NCI-H226 (cell line): ENCODE data around the gene SP110.
"Not testable (repeated sequence)": the region's sequence is repeated elsewhere in the genome, so short reads cannot be mapped to it uniquely, and the experiment has no call there.

Experiments
- DNase-seq: peaks from one replicate; pipeline ENCODE4 v3.0.0-alpha.2; 2015

The SP110 gene

DNA sequence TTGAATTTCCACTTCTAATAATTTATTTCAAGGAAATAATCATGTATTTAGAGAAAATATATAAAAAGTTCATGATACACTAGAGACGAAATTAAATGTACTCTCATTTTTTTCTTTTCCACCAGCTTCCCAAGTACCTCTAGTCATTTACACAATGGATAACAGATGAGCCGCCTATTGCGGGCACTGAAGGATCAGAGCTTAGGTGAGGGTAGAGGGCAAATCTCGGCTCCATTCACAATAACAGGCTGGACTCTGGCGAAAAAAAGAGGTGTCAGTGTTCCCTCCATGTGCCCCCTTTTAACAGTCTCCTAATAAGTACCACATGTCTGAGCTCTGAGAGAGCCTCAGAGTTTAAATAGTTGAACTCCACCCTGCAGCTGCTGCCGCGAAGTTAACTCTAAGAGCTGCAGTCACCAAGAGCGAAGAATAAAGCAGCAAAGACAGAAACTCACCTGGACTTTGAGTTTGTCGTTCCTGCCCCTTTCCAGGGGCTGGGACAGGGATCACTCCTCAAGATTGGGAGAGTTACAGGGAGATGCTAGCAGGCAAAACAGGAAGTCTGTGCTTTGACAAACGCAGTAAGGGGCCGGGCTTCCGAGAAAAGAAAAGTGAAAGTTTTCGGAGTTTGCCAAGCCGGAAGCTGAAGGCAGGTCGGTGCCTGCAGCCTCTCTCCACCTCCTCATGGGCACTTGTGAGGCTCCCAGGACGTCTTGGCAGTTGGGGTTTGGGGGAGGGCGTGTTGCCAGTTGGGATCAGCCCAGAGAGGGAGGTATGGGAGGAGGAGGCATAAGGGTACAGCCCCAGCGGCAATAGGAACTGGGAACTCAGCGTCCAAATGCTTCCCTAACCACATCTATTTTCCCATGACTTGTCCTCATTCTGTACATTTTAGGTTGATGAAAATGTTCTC, at the start of gene SP110:
SP110 (minus strand) TSS at position 566 of the 913 bp plus-strand sequence. CDS start 3,057 bp downstream, outside the sequence.
- peak; percentile 96 for DNase-seq

DNA sequence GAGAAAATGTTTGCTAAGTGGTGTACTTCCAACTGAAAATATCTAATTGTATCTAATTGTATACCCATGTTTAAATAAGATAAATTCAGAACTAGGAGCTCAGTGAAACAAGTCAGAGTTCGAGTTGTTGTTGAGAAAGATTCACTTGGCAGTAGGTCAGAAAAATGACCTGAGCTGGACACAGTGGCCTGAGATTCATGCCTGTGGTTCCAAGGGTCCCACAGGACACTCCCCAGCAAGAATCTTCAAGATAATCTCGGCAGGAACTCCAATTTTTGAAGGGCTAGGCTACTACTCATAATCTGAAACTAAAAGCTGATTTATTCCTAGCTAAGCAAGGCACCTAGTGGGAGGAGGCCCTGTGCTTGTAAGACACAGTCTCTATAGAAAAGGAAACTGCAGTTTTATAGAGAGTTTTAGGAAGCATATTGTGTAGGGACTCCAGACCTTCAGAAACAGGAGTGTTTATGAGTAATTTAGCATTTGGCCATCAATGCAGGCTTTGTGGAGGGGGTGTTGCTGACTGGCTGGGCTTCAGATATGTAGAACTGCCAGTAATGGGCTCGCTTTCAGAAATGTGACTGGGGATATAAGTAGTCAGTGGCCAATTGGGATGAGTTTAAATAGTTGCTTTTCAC, 48.9 kb upstream of the SP110 start:
- DNase-seq: no peak

DNA sequence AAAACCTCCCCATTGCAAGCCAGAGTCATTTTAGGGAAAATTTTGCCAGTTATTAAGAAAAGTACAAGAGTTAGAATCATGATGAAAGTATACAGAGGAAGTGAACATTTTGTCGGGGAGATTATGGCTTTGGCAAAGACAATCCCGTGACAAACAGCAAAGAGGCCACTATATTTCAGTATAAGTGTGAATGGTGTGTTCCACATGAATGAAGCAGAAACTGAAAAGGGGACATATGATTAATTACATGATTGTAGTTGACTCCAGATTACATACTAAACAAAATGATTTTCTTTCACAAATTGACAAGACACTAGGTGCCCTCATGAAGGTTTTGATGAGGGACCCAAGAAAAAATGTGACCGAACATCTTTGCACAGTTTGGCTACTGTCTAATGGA, 47.8 kb upstream of the SP110 start:
- DNase-seq: no peak

DNA sequence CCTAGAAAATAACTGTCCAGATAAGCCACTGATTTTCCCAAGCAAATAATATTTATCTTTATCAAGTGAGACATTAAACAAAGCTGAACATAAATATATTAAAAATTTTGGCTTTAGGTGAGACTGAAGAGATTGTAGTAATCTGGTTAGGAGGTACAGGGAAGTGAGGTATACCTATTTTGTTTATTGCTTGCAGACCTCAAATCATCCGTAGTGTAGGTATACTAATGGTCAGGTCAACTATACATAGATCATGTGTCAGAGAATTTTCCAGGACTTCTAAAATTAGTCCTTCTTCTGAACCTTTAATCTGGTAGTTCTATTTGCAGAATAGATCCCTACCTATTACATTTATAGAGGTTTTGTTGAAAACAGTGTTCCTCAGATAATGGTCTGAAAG, 47.3 kb upstream of the SP110 start:
- no peak for DNase-seq

DNA sequence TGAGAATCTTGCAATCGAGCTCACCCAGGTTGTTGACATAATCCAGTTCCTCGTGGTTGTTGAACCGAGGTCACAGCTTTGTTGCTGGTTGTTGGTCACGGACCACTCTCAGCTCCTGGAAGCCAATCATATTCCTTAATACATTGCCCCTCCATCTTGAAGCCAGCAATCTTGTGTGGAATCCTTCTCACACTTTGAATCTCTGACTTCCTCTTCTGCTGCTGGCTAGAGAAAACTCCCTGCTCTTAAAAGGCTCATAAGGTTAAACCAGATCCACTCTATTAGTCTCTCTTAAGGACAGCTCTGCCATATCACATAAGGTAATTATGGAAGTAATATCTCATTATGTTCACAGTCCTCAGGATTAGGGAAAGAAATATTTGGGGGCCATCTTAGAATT, 46.9 kb upstream of the SP110 start:
- DNase-seq: no peak

DNA sequence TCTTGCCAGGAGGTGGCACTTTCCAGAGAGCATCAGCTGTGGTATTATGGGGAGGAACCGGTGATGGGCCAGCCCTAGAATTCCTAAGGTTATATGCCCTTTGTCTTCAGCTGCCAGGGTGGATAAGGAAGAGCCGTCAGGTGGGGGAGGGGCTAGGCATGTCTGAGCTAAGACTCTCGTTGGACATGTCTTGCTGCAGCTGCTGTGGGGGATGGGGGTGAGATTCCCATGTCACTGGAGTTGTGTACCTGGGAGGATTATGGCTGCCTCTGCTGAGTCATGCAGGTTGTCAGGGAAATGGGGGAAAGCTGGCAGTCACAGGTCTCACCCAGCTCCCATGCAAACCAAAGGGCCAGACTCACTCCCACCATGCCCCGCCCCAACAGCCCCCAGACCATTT, 45.2 kb upstream of the SP110 start:
- not testable (repeated sequence) for DNase-seq

DNA sequence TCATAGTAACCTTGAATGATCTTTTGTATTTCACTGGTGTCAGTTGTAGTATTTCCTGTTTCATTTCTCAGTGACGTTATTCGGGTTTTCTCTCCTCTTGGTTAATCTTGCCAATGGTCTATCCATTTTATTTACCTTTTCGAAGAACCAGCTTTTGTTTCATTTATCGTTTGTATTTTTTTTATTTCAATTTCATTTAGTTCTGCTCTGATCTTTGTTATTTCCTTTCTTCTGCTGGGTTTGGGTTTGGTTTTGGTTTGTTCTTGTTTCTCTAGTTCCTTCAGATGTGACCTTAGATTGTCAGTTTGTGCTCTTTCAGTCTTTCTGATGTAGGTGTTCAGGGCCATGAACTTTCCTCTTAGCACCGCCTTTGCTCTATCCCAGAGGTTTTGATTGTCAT, 42.5 kb upstream of the SP110 start:
- no peak for DNase-seq

DNA sequence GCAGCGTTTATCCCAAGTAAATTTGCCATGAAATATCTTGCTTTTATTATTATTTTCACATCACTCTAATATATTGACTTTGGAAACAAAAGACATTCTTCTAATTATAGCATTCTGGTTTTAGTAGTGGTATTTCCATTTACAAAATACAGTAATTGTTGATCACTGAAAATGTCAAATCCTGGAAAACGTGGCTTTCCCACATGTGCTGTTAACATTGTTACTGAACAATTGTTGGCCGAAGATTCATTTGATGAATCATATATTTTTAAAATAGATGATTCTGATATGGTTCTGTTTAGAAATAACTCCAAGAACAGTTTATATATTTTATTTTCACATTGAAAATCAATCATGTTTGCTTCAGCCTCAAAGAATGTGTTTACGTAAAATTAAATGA, 38.7 kb upstream of the SP110 start:
- no peak for DNase-seq

DNA sequence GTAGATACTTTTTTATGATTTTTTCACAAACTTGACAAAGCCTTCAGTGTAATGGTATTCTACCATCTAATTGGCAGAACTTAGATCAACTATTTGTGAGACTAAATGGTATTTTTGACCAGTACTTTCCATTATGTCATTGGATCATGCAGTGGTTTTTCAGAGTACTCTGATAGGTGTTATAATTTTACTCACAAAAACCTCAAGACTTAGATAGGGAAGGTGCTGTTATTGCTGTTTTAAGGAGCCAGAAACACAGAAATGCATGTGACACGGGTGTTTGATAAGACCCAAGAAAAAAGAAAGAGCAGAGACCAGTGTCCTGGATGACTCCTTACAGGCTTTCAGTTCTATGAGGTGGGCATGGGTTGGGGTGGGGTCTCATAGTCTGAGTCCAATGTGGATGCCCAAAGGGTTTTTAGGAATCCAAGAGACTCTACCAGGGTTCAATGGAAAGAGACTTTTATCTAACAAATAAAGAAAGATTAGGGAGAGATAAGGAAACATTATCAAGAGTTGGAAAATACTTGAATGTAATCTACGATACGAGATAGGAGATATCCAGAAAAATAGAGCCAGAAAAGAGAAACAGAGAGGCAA, 37.0 kb upstream of the SP110 start:
- DNase-seq: no peak

DNA sequence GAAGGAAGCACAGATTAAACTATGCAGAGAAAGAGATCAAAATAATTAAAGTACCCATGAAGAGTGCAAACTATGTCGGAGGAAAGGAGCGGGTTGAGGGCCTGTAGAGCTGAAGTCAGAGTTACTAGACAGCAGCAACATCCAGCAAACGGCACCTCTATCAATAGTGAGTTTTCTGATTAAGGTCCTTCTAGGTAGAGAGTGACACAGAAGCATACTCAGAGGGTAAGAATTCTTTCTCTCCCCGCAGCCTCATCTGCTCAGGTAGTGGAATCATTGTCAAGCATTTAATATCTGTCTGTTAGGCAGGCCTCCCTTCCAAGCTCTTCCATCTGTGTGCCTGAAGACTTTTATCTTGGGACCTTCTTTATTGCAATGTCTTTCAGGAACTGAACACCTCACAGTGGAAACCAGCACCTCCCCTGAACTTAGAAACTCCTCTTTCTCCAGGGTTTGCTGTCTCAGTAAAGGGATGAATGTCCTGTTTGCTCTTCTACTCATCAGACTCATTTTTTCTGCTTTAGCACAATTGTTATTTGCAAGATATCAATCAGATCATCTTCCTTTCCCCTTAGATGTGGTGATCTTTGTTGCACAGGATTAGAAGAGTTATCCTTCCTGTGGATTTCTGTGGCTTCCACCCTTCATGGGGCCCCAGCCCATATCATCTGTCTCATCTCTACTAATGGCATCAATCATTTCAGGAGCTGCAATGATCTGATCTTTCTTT, 34.5 kb upstream of the SP110 start:
- no peak for DNase-seq

DNA sequence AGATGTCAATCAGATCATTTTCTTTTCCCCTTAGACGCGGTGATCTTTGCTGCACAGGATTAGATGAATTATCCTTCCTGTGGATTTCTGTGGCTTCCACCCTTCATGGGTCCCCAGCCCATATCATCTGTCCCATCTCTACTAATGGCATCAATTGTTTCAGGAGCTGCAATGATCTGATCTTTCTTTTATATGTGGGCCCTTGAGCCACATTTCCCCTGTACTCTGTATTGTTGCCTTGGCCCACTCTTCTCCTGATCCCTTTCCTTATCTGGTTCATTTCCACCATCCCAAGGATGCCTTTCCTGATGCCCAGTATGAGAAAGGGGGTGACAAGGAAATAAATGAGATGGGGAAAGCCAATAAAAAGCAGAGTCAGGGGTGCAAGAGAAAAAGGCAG, 30.4 kb upstream of the SP110 start:
- DNase-seq: no peak

DNA sequence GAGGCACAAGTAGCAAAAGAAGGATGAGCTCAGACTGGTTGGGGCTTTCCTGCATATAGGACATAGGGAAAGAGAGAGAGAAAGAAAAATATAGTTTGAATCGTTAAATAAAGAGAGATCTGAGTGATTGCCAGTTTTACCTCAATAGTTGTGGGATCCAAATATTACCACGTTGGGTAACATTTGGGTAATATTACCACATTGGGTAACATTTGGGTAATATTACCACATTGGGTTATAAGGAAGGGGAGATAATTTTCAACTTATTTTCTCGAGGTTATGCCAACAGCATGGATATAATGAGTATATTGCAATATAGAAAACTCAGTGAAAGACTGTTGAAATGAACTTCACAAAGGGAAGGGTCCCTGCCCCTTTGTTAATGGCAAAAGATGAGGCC, 26.4 kb upstream of the SP110 start:
- DNase-seq: no peak

DNA sequence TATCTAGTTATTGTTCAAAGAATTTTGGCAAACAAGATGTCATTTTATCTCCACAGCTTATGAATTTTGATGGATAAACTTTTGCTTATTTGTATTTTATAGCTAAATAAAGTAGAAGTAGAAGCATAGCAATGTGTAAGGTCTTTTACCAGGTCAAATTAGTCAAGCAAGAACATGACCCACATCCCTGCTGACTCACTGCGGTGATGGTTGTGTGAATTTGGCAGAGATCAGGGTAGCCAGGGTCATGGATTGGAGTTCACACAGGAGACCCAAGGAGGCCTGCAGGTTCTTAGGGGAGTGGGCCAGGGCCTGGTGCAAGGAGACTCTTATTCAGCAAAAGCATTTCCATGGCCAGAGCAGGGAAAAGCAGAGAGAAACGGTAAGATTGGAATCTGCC, 24.4 kb upstream of the SP110 start:
- DNase-seq: no peak

DNA sequence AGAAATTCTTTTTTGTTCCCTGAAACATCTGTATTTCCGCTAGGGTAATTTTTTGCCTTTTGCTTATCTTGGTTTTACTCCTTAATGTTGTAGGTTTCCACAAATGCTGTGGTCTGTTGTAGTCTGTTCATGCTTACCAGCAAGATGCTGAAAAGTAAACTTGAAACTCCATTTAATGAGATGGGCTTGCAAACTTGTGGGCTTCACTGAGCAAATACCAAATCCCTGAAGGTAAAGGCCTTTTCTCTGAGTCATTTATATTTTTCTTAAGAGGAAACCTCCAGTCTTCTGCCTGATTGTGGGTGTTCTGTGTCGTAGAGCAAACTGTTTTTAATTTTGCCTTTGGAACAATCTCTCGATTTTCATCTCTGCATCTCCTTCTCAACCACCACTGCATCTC, 15.1 kb upstream of the SP110 start:
- no peak for DNase-seq

DNA sequence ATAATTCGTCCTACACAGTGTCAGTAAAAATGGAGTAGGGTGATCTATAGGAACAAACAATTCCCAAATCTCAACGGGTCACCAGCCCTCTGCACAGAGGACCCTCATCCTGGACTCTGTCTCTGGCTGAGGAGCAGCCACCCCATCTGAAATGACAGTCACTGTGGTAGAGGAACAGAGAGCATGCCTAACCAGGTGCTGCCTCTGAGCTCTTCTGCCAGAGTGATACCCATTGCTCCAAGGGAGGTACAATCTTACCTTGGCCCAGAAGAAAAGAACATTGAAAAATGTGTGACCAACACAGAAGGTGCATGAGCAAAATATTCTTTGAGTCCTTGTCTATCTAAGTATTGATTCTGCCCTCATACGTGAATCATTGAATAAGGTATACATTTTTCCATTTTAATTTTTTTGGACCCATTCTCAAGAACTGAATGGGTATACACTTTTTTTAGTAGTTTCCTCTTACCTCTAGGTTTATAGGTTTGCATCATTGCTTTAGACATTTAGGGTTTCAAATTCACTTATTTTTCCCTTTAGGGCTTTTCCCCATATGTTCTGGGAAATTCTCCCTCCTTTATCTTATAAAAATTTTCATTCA, 14.4 kb upstream of the SP110 start:
- DNase-seq: no peak

DNA sequence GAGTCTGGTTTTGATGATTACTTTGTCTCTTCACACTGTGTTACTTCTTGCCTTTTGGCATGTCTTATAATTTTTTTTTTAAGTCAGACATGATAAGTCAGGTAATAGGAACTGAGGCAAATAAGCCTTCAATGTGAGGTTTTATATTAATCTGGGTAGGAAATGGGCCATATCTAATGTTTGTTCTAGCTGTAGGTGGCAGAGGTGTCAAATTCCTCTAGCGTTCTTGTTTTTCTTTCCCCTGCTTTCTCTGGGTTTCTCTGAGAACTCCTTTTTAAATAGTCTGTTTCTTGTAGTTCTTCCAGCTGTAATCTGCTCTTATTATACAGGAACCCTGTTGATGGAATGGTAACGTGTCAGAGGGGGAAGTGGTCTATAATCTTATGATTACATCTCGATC, 11.5 kb upstream of the SP110 start:
- no peak for DNase-seq

DNA sequence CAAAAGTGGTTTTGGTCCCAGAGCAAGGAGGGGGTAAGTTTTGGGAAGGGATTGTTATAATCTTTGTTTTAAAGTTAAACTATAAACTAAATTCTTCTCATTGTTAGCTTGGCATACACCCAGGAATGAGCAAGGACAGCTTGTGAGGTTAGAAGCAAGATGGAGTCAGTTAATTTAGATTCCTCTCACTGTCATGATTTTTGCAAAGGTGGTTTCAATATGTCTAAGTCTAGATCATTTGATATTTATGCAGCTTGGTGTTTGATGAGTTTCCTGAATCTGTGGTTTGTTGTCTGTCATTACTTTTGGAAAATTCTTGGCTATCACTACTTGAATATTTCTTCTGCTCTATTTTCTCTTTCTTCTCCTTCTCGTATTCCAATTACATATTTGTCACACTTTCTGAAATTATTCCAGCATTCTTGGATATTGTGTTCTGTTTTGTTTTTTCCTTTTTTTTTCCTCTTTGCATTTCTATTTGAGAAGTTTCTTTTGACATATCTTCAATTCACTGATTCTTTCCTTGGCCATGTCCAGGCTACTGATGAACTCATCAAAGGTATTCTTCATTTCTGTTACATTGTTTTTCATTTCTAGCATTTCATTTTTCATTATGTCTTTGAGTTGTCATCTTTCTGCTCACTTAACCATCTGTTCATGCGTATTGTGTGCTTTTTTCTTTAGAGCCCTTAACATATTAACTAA, 10.9 kb upstream of the SP110 start:
- DNase-seq: no peak

DNA sequence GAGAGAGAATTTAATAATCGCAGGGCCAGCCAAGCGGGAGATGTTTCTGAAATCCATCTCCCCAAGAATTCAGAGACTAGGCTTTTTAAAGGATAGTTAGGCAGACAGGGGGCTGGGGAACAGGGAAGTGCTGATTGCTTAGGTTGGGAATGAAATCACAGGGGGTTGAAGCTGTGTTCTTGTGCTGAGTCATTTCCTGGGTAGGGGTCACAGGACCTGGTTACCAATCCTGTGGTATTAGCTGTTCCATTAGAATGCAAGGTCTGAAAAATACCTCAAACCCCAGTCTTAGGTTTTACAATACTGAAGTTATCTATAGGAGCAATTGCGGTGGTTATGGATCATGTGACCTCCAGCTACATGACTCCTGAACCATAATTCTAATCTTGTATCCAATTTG, 10.3 kb upstream of the SP110 start:
- DNase-seq: peak; percentile 39

DNA sequence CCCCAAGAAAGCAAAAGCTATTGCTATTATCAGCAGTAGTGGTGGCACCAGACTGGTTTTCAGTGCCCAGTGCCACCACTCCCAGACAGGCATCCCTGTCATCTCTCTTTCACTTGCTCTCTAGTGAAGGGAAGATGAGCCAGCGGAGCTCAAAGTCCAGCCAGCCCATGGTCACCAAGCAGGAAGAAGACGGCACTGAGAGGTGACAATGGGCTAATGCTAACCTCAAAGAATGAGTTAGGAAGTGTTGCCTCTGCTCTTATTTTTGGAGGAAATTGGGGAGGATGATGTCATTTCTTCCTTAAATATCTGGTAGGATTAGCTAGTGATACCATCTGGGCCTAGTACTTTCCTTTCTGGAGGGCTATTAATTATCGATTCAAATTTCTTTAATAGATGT, 7.4 kb upstream of the SP110 start:
- no peak for DNase-seq

DNA sequence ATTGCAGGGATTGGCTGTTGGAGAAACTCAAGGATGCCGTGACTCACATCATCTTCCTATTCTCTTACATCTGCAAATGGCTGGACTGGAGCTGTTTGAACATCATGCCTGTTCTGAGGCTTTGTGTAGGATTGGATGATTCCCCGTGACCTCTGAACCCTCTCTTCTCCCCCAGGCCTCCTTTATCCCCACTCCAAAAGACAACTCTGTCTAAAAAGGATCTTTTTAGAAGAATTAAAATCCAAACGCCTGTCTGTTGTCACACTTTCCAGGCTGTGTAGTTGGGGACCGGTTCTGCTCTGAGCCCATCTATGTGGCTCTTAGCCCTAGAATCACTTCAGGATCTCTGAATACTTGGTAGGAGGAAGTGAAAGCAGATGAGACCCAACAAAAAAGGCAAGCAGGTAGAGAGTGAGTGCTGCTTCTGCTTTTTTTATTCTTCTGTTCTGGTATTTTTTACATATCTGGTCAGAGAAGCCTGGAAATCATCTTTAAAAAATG, 6.3 kb upstream of the SP110 start:
- no peak for DNase-seq

DNA sequence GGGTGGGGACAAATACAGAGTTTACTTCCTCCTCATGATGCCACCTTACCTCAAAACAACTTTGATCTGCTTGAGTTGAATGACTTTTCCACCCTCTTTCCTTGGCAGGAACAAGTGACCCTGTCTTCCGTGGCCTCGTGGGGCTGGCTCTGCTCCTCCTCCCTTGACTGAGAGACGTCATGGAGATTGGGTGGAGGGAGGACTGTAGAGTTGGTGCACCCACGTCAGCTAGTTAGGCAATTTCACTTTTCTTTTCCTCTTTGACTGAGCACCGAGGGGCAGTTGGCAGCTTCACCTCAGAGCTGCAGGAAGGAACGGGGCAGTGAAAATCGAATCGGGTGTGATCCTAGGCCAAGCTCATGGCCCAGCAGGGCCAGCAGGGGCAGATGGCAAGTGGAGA, 5.7 kb upstream of the SP110 start, which contains the start of gene SP140:
SP140 (plus strand) TSS at position 251 of the 400 bp plus-strand sequence; CDS start at position 360, 109 bp downstream.
- no peak for DNase-seq

DNA sequence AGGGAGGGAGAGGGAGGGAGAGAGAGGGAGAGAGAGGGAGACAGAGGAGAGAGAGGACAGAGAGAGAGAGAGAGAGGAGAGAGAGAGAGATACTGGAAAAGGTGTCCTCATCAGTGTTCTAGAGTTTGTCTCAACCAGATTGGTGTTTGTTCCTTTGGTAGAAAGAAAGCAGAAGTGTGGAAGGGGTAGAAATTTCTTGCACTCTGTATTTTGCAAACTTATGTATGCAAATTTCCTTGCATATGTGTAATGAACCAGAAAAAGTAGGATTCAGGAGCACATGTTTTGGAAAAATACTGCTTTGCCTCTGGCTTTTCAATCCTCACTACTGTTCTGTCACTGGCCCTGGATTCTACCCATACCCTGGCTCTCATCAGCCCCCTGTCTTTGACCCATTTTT, 4.7 kb upstream of the SP110 start:
- DNase-seq: no peak
